ACHN (cell line): ENCODE results near the gene KIF4B.
"Not testable (repeated sequence)": the region's sequence is repeated elsewhere in the genome, so short reads cannot be mapped to it uniquely, and the experiment has no call there.

Source experiments
- DNase-seq: peaks from one replicate; pipeline ENCODE4 v3.0.0-alpha.2; 2015
- in situ Hi-C: cut with HindIII; loops from 2 replicates; pipeline ENCODE4 v1.10.0; 2017; ENCODE audit warnings: low sequenced_read_pairs, low pct_ligation_motif_present, low pct_unique_long_range_greater_than_20kb

The KIF4B gene

GRCh38 chr5:155013526-155013925, at the start of gene KIF4B:
Gene KIF4B, plus strand, starts transcription at chr5:155013755. Its CDS starts 105 bp downstream, at chr5:155013860.
- DNase-seq, result no peak
- in situ Hi-C loops, result no loop called here

- in situ Hi-C loops, result no loop called here
- no peak for DNase-seq
These were observed 47.3 kb upstream of the KIF4B start for GRCh38 chr5:154966081-154966841.

GRCh38 chr5:154966874-154967273, 46.7 kb upstream of the KIF4B start:
- in situ Hi-C loops, result no loop called here
- DNase-seq, result no peak

DNA sequence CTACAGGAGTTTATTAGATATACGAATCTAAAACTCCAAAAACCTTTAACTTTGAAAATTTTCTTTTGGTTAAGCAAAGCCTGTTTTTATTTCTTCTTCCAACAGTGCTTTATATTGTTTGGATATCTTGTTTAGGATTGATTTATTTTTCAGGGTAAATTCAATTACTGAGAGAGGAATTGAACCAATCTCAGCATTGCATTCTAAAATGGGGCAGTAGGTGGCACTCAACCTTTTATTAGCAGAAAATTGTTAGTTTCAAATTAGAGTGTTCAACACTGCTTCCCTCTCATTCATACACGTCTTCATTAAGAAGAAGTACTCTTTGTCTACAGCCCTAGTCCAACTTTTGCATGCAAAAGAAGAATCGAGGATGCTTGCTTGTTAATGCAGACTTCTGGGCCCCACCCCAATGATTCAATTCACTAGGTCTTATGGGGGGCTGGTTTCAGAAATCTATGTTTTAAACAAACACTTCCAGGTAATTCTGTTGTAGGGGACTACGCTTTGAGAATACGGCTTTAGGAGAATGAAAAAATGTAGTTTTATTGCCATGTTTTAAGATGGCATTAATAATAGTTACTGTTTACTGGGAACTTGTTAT, 46.0 kb upstream of the KIF4B start:
- in situ Hi-C loops, result no loop called here
- DNase-seq, result peak; percentile 8

GRCh38 chr5:154968953-154969352, 44.6 kb upstream of the KIF4B start:
- in situ Hi-C loops, result no loop called here
- no peak for DNase-seq

DNA sequence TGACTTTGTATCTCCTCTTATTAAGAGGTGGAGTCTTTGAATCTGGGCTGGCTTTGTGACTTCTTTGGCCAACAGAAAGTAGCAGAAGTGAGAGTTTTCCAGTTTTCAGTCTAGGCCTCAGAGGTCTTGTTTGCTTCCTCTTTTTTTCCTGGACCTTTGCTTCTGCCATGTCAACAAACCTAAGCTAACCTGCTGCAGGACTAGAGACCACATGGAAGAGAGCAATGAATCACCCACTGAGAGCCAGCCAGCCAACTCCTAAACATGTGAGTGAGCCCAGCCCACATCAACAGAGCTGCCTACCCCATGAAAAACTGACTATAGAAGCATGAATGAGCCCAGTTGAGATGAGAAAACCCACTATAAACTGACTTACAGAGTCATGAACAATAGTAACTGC, 42.8 kb upstream of the KIF4B start:
- in situ Hi-C loops, result no loop called here
- no peak for DNase-seq

- no peak for DNase-seq
- in situ Hi-C loops, result no loop called here
These were observed 42.1 kb upstream of the KIF4B start for GRCh38 chr5:154971501-154971900.

GRCh38 chr5:154972476-154973080, 41.0 kb upstream of the KIF4B start:
- in situ Hi-C loops, result no loop called here
- DNase-seq, result peak; percentile 44

- in situ Hi-C loops, DNase-seq: not testable (repeated sequence)
These were observed 37.5 kb upstream of the KIF4B start for GRCh38 chr5:154976082-154976481.

DNA sequence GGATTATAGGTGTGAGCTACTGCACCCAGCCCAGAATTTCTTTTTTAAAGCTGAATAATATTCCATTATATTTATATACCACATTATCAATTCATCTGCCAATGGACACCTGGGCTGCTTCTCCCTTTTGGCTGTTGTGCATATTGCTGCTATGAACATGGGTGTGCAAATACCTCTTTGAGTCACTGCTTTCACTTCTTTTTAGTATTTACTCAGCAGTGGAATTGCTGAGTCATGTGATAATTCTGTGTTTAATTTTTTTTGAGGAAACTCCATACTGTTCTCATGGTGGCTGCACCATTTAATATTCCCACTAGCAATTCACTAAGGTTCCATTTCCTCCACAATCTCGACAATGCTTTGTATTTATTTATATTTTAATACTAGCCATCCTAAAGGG, 36.1 kb upstream of the KIF4B start:
- DNase-seq, result no peak
- in situ Hi-C loops, result no loop called here

DNA sequence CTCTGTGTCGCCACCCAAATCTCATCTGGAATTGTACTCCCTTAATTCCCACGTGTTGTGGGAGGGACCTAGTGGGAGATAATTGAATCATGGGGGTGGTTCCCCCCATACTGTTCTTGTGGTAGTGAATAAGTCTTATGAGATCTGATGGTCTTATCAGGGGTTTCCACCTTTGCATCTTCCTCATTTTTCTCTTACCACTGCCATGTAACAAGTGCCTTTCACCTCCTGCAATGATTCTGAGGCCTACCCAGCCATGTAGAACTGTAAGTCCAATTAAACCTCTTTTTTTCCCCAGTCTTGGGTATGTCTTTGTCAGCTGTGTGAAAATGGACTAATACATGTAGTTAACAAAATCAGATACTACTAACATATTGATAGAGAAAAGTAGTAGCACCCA, 35.3 kb upstream of the KIF4B start:
- in situ Hi-C loops, DNase-seq: not testable (repeated sequence)

GRCh38 chr5:154984946-154985516, 28.5 kb upstream of the KIF4B start:
- DNase-seq, result no peak
- in situ Hi-C loops, result no loop called here

GRCh38 chr5:154986151-154986550, 27.4 kb upstream of the KIF4B start:
- in situ Hi-C loops, result no loop called here
- DNase-seq, result no peak

DNA sequence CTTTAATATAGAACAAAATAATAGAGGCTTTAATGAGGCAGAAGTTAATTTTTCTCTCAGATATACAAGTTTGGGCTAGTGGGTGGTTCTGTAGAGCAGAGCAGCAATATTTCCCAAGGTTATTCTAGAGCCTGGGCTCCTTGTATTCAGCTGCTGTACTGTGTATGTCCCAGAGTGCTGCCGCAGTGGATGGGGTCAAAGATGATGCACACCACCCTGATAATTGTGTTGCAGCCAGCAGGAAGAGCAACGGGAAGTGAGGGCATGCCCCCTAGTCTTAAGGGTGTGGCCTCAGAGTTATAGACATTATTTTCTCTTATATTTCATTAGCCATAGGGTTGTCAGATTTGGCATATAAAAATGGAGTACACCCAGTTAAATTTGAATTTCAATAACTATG, 23.9 kb upstream of the KIF4B start:
- no peak for DNase-seq
- in situ Hi-C loops, result no loop called here

DNA sequence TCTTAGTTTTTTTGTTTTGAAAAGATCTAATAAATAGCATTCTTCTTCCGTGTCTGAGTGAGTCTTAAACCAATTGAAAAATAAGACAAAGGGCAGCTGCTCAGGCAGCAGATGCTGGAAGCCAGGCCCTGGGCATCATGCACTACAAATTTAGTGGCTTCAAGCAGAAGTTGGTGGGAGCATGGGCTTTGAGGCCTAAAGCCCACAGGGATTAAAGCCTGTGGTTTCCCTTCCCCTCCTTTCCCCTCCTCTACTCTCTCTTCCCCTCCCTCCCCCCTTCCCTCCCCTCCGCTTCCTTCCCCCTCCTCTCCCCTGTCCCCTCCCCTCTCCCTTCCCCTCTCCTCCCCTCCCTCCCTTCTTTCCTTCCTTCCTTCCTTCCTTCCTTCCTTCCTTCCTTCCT, 20.1 kb upstream of the KIF4B start:
- in situ Hi-C loops, result no loop called here
- DNase-seq, result no peak

- DNase-seq, result no peak
- in situ Hi-C loops, result no loop called here
These were observed 17.9 kb upstream of the KIF4B start for GRCh38 chr5:154995679-154996078.

GRCh38 chr5:154997746-154998145, 15.8 kb upstream of the KIF4B start:
- in situ Hi-C loops, result no loop called here
- DNase-seq, result no peak

- in situ Hi-C loops, result no loop called here
- no peak for DNase-seq
These were observed 13.7 kb upstream of the KIF4B start for GRCh38 chr5:154999865-155000264.

GRCh38 chr5:155001523-155001922, 12.0 kb upstream of the KIF4B start:
- DNase-seq, result no peak
- in situ Hi-C loops, result no loop called here
